Measurements from ENCODE around the gene CASP4. TPM values are rescaled to one million over a fixed set of nuclear protein-coding genes. Genes with fewer than 3 reads are reported as not detected.

The CASP4 gene
- total RNA-seq, 1 donor from 2014 or later = 0.86 TPM

- no peak overlapping the region for H3K4me3 ChIP-seq (ENCODE audit: insufficient read depth, low read depth, low read length)
- no peak for DNase-seq (ENCODE audit: low read depth)
- no peaks in the 10 kb centered on the region for H3K4me1 ChIP-seq (ENCODE audit: insufficient read depth, low read length)
- H3K9me3 Mint-ChIP-seq (ENCODE audit: unreplicated experiment) = peaks cover 2% of the 10 kb centered on the region
- FAIRE-seq = no peak
- no peak overlapping the region for H3K9ac ChIP-seq (ENCODE audit: low read length)
- H3K4me2 ChIP-seq (ENCODE audit: low read length) = no peak overlapping the region
- no peaks in the 10 kb centered on the region for H4K20me1 ChIP-seq (ENCODE audit: insufficient read depth, low read length)
- no peak overlapping the region for H3K27ac ChIP-seq (ENCODE audit: low read depth, low read length)
- no peak overlapping the region for H3K27ac Mint-ChIP-seq (ENCODE audit: unreplicated experiment)
- TF ChIP-seq EZH2 (IDR thresholded peaks at IDR 0.05; ENCODE audit: insufficient read depth, low read length) = no peak
- no peak for TF ChIP-seq CTCF (IDR thresholded peaks at IDR 0.05; ENCODE audit: insufficient read depth, low read depth, low read length)
- no peaks in the 10 kb centered on the region for H3K36me3 Mint-ChIP-seq (ENCODE audit: low read depth, unreplicated experiment)
- H3K36me3 ChIP-seq (ENCODE audit: insufficient read depth, low read length) = no peaks in the 10 kb centered on the region
- no peaks in the 10 kb centered on the region for H3K79me2 ChIP-seq (ENCODE audit: insufficient read depth, low read length)
- H2AFZ ChIP-seq (ENCODE audit: low read depth, low read length) = no peak overlapping the region
- no peaks in the 10 kb centered on the region for H3K4me1 Mint-ChIP-seq (ENCODE audit: low read depth, unreplicated experiment)
- H3K27me3 ChIP-seq (ENCODE audit: insufficient read depth, low read length) = no peaks in the 10 kb centered on the region
- H3K9me3 ChIP-seq (ENCODE audit: insufficient read depth, low read depth, low read length) = no peaks in the 10 kb centered on the region
- no peak overlapping the region for H3K4me3 Mint-ChIP-seq (ENCODE audit: unreplicated experiment)
- no peaks in the 10 kb centered on the region for H3K27me3 Mint-ChIP-seq (ENCODE audit: low read depth, unreplicated experiment)
Measured at GRCh38 chr11:104962852-104963251, 5.5 kb downstream of the CASP4 start.

- Histone ChIP-seq H3K36me3 (ENCODE audit: insufficient read depth, low read length) (no peaks in the 10 kb centered on the region), H3K4me2 (ENCODE audit: low read length) (no peak overlapping the region), H2AFZ (ENCODE audit: low read depth, low read length) (no peak overlapping the region), H3K4me3 (ENCODE audit: insufficient read depth, low read depth, low read length) (no peak overlapping the region), H3K27ac (ENCODE audit: low read depth, low read length) (no peak overlapping the region), H3K27me3 (ENCODE audit: insufficient read depth, low read length) (no peaks in the 10 kb centered on the region), H3K9me3 (ENCODE audit: insufficient read depth, low read depth, low read length) (no peaks in the 10 kb centered on the region), H3K9ac (ENCODE audit: low read length) (no peak overlapping the region), H3K4me1 (ENCODE audit: insufficient read depth, low read length) (no peaks in the 10 kb centered on the region), H4K20me1 (ENCODE audit: insufficient read depth, low read length) (no peaks in the 10 kb centered on the region), H3K79me2 (ENCODE audit: insufficient read depth, low read length) (no peaks in the 10 kb centered on the region)
- DNase-seq (ENCODE audit: low read depth) (no peak), FAIRE-seq (no peak)
- TF ChIP-seq EZH2 (IDR thresholded peaks at IDR 0.05; ENCODE audit: insufficient read depth, low read length) (no peak), CTCF (IDR thresholded peaks at IDR 0.05; ENCODE audit: insufficient read depth, low read depth, low read length) (no peak)
- Mint-ChIP-seq H3K36me3 (ENCODE audit: low read depth, unreplicated experiment) (no peaks in the 10 kb centered on the region), H3K27me3 (ENCODE audit: low read depth, unreplicated experiment) (no peaks in the 10 kb centered on the region), H3K4me3 (ENCODE audit: unreplicated experiment) (no peak overlapping the region), H3K27ac (ENCODE audit: unreplicated experiment) (no peak overlapping the region), H3K9me3 (ENCODE audit: unreplicated experiment) (no peaks in the 10 kb centered on the region), H3K4me1 (ENCODE audit: low read depth, unreplicated experiment) (no peaks in the 10 kb centered on the region)
Measured at GRCh38 chr11:104957280-104957679, 11.1 kb downstream of the CASP4 start.

GRCh38 chr11:104956528-104956927, 11.8 kb downstream of the CASP4 start:
- Histone ChIP-seq H3K4me1 (ENCODE audit: insufficient read depth, low read length) (no peaks in the 10 kb centered on the region), H3K79me2 (ENCODE audit: insufficient read depth, low read length) (no peaks in the 10 kb centered on the region), H3K4me3 (ENCODE audit: insufficient read depth, low read depth, low read length) (no peak overlapping the region), H3K4me2 (ENCODE audit: low read length) (no peak overlapping the region), H3K9me3 (ENCODE audit: insufficient read depth, low read depth, low read length) (no peaks in the 10 kb centered on the region), H4K20me1 (ENCODE audit: insufficient read depth, low read length) (no peaks in the 10 kb centered on the region), H2AFZ (ENCODE audit: low read depth, low read length) (no peak overlapping the region), H3K27ac (ENCODE audit: low read depth, low read length) (no peak overlapping the region), H3K27me3 (ENCODE audit: insufficient read depth, low read length) (no peaks in the 10 kb centered on the region), H3K36me3 (ENCODE audit: insufficient read depth, low read length) (no peaks in the 10 kb centered on the region), H3K9ac (ENCODE audit: low read length) (no peak overlapping the region)
- no peak for DNase-seq (ENCODE audit: low read depth)
- no peaks in the 10 kb centered on the region for H3K27me3 Mint-ChIP-seq (ENCODE audit: low read depth, unreplicated experiment)
- TF ChIP-seq CTCF (IDR thresholded peaks at IDR 0.05; ENCODE audit: insufficient read depth, low read depth, low read length) = no peak
- TF ChIP-seq EZH2 (IDR thresholded peaks at IDR 0.05; ENCODE audit: insufficient read depth, low read length) = no peak
- no peaks in the 10 kb centered on the region for H3K9me3 Mint-ChIP-seq (ENCODE audit: unreplicated experiment)
- FAIRE-seq = no peak
- H3K4me1 Mint-ChIP-seq (ENCODE audit: low read depth, unreplicated experiment) = no peaks in the 10 kb centered on the region
- H3K4me3 Mint-ChIP-seq (ENCODE audit: unreplicated experiment) = no peak overlapping the region
- no peak overlapping the region for H3K27ac Mint-ChIP-seq (ENCODE audit: unreplicated experiment)
- no peaks in the 10 kb centered on the region for H3K36me3 Mint-ChIP-seq (ENCODE audit: low read depth, unreplicated experiment)

All from astrocyte (in vitro differentiated cells and primary cell).